Kidney (tissue), 14 donors: ENCODE data around the gene GABRR3. TPM values are rescaled to one million over a fixed set of nuclear protein-coding genes. Genes with fewer than 3 reads are reported as not detected.

Source experiments
- DNase-seq, 5 donors: peaks; one replicate each; pipeline ENCODE4 v3.0.0-alpha.2; 2013 to 2020
- FAIRE-seq: peaks from 2 replicates; lab custom pipeline; 2012; peaks lifted over from hg19 to GRCh38; lab: Jason Lieb, UNC
- H3K27ac ChIP-seq, 2 donors: one replicate each; pipeline ENCODE4 v1.7.0; 2013; ENCODE audit warnings: low read depth in 2 of 2, low read length in 2 of 2, inconsistent platforms in 1 of 2
- H3K27me3 ChIP-seq: one replicate; pipeline ENCODE4 v1.7.1; 2013; ENCODE audit warnings: low read length, inconsistent platforms; ENCODE audit not compliant: control insufficient read depth, insufficient read depth
- H3K36me3 ChIP-seq, 3 donors: one replicate each; pipeline versions ENCODE4 v1.7.0 to v1.7.1; 2013; ENCODE audit warnings: low read length in 3 of 3, control low read depth in 1 of 3, inconsistent platforms in 1 of 3; ENCODE audit not compliant: insufficient read depth in 3 of 3, control insufficient read depth in 2 of 3
- H3K4me1 ChIP-seq, 3 donors: one replicate each; pipeline versions ENCODE4 v1.7.0 to v1.7.1; 2013; ENCODE audit warnings: low read length in 3 of 3, inconsistent platforms in 1 of 3, low read depth in 1 of 3; ENCODE audit not compliant: control insufficient read depth in 2 of 3, insufficient read depth in 2 of 3
- H3K4me3 ChIP-seq, 3 donors: one replicate each; pipeline versions ENCODE4 v1.7.0 to v1.8.1; 2013; ENCODE audit warnings: low read length in 3 of 3, control low read depth in 1 of 3, inconsistent platforms in 1 of 3
- H3K9ac ChIP-seq, 3 donors: one replicate each; pipeline versions ENCODE4 v1.7.0 to v1.7.1; 2013; ENCODE audit warnings: low read length in 3 of 3, control low read depth in 1 of 3, inconsistent platforms in 1 of 3
- H3K9me3 ChIP-seq, 3 donors: one replicate each; pipeline versions ENCODE4 v1.7.0 to v1.7.1; 2013; ENCODE audit warnings: low read length in 3 of 3, control low read depth in 1 of 3, inconsistent platforms in 1 of 3; ENCODE audit not compliant: control insufficient read depth in 2 of 3, insufficient read depth in 1 of 3
- intact Hi-C: fragments of 100-400 bp; cut with DNase I; formaldehyde crosslinking; loops from one replicate; pipeline ENCODE4 v1.11.1; 2022
- polyA plus RNA-seq: library from polyadenylated mRNA; stranded (reverse); fragments of 350-450 nt; fragmentation: Illumina TruSeq; extraction: RNeasy Lipid Tissue Mini Kit (QIAGEN cat#74804); gene quantifications from one replicate; pipeline ENCODE4 v1.2.3, GENCODE V29; 2014; ENCODE audit warnings: low read depth, low replicate concordance; ENCODE audit not compliant: insufficient read depth
- total RNA-seq: library from RNA; stranded (reverse); fragmentation: NEBNext Ultra II Directional; extraction: Animal tissue kit (Norgen Biotek cat#: 25700); gene quantifications from one replicate; pipeline ENCODE4 v1.2.1, GENCODE V29; 2021
- TF ChIP-seq, protein P1 (sequence below): IDR thresholded peaks from 3 replicates; pipeline ENCODE4 v1.5.1; 2012; ENCODE audit warnings: mild to moderate bottlenecking, moderate library complexity, borderline replicate concordance; ENCODE audit not compliant: insufficient read depth; ENCODE audit errors: extremely low read depth
- donor health status: control.
- donor health status: control.
- donor health status: control.
- donor health status: control.
- donor health status: control.
- donor health status: DM: yes; HTN: yes; CAD: no.
- donor health status: Normal renal cell carcinoma (clear cell type).

GABRR3 gene
- total and polyA plus RNA-seq, 2 donors from 2014 or later, result not detected

- Histone ChIP-seq H3K4me1 (peaks cover 0 to 1% (median 0%) of the 10 kb centered on the region in 3 donors), H3K36me3 (no peaks in the 10 kb centered on the region), H3K27ac (no peak overlapping the region), H3K4me3 (no peak overlapping the region), H3K27me3 (no peaks in the 10 kb centered on the region), H3K9ac (no peak overlapping the region), H3K9me3 (no peaks in the 10 kb centered on the region)
- no peak for DNase-seq
- TF ChIP-seq, protein P1, sequence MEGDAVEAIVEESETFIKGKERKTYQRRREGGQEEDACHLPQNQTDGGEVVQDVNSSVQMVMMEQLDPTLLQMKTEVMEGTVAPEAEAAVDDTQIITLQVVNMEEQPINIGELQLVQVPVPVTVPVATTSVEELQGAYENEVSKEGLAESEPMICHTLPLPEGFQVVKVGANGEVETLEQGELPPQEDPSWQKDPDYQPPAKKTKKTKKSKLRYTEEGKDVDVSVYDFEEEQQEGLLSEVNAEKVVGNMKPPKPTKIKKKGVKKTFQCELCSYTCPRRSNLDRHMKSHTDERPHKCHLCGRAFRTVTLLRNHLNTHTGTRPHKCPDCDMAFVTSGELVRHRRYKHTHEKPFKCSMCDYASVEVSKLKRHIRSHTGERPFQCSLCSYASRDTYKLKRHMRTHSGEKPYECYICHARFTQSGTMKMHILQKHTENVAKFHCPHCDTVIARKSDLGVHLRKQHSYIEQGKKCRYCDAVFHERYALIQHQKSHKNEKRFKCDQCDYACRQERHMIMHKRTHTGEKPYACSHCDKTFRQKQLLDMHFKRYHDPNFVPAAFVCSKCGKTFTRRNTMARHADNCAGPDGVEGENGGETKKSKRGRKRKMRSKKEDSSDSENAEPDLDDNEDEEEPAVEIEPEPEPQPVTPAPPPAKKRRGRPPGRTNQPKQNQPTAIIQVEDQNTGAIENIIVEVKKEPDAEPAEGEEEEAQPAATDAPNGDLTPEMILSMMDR, result no peak
- no peak for FAIRE-seq
- intact Hi-C loops, result no loop called here
Measured at GRCh38 chr3:98034486-98034885, 629 bp downstream of the GABRR3 start.

DNA sequence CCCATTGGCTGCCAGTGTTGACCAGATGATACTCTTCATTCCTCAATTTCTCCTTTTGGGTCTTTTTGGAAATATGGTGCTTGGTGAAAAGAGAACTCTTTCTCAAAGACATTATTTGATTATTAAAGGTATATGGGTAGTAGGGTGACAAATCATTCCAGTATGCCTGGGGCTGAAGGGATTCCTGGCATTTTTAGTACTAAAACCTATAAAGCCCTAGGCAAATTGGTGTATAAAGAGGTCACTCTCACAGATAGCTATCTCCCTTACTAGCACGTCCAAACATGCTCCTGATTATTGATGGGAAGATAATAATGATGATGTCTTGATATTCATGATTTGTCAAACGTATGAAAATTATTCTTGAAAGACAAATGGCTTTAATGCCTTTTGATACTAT, 1.1 kb downstream of the GABRR3 start:
- Histone ChIP-seq H3K9ac (no peak overlapping the region), H3K36me3 (no peaks in the 10 kb centered on the region), H3K27ac (no peak overlapping the region), H3K9me3 (no peaks in the 10 kb centered on the region), H3K4me1 (no peaks in the 10 kb centered on the region), H3K4me3 (no peak overlapping the region), H3K27me3 (no peaks in the 10 kb centered on the region)
- no peak for DNase-seq
- no peak for FAIRE-seq
- intact Hi-C loops, result no loop called here
- TF ChIP-seq, protein P1, result no peak

- DNase-seq, result no peak
- Histone ChIP-seq H3K27ac (no peak overlapping the region), H3K9ac (no peak overlapping the region), H3K36me3 (no peaks in the 10 kb centered on the region), H3K9me3 (no peaks in the 10 kb centered on the region), H3K27me3 (no peaks in the 10 kb centered on the region), H3K4me1 (no peaks in the 10 kb centered on the region), H3K4me3 (no peak overlapping the region)
- no peak for FAIRE-seq
- TF ChIP-seq, protein P1, result no peak
- intact Hi-C loops, result no loop called here
Measured at GRCh38 chr3:98032904-98033303, 2.2 kb downstream of the GABRR3 start.

GRCh38 chr3:98032265-98032664, 2.9 kb downstream of the GABRR3 start:
- Histone ChIP-seq H3K4me1 (no peaks in the 10 kb centered on the region), H3K27me3 (no peaks in the 10 kb centered on the region), H3K9ac (no peak overlapping the region), H3K4me3 (no peak overlapping the region), H3K27ac (no peak overlapping the region), H3K9me3 (no peaks in the 10 kb centered on the region), H3K36me3 (no peaks in the 10 kb centered on the region)
- DNase-seq (no peak), FAIRE-seq (no peak)
- intact Hi-C loops, result no loop called here
- TF ChIP-seq, protein P1, result no peak
